ENCODE measurements around the gene COMT. TPM values are rescaled to one million over a fixed set of nuclear protein-coding genes. Genes with fewer than 3 reads are reported as not detected.

The COMT gene
- total and polyA plus RNA-seq, 9 of the 15 experiments (the other 6 are each of a cell fraction or from before 2014, with no cell fraction given), result 12.5 to 351 (median 155) TPM

DNA sequence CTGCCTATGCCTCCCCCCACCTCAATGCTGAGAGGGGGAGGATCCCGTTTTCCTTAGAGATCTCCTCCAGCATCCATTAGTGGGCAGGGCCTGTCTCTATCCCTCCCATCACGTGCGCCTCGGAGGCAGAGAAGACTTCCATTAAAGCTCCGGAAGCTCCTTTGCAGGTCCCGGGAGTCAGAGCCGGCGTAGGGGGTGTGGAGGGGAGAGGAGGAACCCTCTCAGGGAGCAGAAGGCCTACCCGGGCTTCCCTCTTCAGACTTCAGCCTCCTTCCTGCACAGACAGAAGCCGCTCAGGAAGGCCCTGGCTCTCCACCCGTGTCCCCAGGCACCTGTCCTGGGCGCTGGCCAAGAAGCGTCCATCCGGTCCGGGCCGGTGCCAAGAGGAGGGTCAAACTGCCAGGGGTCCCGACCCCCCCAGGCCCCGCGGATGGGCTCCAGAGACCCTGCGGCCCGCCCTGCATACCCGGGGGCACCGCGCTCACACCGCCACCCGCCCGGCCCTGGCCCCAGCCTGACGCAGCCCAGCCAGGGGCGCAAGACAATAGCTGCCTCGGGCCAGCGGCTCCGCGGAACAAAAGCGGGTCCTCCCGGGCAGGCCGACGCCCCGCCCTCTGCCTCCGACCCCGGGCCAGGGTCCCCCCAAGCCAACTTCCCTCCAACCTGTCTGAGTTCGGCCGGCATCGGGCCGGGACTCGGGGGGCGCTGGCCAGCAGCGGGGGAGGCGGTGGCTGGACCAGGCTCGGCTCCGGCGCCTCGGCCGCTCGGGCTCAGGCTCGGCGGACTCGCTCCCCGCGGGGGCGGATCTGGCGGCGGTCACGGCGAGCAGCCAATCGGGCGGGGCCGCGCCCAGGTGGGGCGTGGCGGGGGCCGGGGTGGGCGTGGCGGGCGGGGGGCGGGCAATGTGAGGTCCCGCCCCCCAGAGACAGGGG lies 45.1 kb downstream of the COMT start (continued):
- TF ChIP-seq, protein P1, sequence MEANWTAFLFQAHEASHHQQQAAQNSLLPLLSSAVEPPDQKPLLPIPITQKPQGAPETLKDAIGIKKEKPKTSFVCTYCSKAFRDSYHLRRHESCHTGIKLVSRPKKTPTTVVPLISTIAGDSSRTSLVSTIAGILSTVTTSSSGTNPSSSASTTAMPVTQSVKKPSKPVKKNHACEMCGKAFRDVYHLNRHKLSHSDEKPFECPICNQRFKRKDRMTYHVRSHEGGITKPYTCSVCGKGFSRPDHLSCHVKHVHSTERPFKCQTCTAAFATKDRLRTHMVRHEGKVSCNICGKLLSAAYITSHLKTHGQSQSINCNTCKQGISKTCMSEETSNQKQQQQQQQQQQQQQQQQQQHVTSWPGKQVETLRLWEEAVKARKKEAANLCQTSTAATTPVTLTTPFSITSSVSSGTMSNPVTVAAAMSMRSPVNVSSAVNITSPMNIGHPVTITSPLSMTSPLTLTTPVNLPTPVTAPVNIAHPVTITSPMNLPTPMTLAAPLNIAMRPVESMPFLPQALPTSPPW (CRISPR knock-in tag; IDR thresholded peaks at IDR 0.05), result peak; percentile 93
- no peak for TF ChIP-seq NR3C1 (CRISPR knock-in tag; IDR thresholded peaks at IDR 0.05)
- TF ChIP-seq, protein P2, sequence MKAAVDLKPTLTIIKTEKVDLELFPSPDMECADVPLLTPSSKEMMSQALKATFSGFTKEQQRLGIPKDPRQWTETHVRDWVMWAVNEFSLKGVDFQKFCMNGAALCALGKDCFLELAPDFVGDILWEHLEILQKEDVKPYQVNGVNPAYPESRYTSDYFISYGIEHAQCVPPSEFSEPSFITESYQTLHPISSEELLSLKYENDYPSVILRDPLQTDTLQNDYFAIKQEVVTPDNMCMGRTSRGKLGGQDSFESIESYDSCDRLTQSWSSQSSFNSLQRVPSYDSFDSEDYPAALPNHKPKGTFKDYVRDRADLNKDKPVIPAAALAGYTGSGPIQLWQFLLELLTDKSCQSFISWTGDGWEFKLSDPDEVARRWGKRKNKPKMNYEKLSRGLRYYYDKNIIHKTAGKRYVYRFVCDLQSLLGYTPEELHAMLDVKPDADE (conservative IDR thresholded peaks at IDR 0.05; ENCODE audit: control insufficient read depth, low read depth, low read length), result peak; percentile 91; the same call in 1 of the 2 replicates
- no peak for TF ChIP-seq NR4A1 (CRISPR knock-in tag; IDR thresholded peaks at IDR 0.05)
- peak; percentile 80 for TF ChIP-seq NR4A1 (tag; IDR thresholded peaks at IDR 0.05)
- no peak for TF ChIP-seq SLC30A9 (CRISPR knock-in tag; IDR thresholded peaks at IDR 0.05)
